Lower leg skin (tissue), 3 donors: Measurements from ENCODE around the gene CPO.

ENCODE experiments used
- CTCF ChIP-seq, 3 donors: fragments of 450-650 bp; IDR thresholded peaks; one replicate each; pipeline ENCODE4 v1.5.1; 2016; ENCODE audit warnings: antibody characterized with exemption in 3 of 3, mild to moderate bottlenecking in 3 of 3, moderate library complexity in 2 of 3
- POLR2A ChIP-seq, 2 donors: fragments of 450-650 bp; IDR thresholded peaks; one replicate each; pipeline ENCODE4 v1.6.1; 2016 to 2017; ENCODE audit warnings: antibody characterized with exemption in 2 of 2, mild to moderate bottlenecking in 1 of 2, moderate library complexity in 1 of 2

GRCh38 chr2:206982360-206982955 lies 43.1 kb downstream of the CPO start:
- TF ChIP-seq CTCF (IDR thresholded peaks at IDR 0.05) (no peak), POLR2A (IDR thresholded peaks at IDR 0.05) (no peak)
